HepG2 (cell line): ENCODE data around the gene KRTAP3-3. TPM values are rescaled to one million over a fixed set of nuclear protein-coding genes. Genes with fewer than 3 reads are reported as not detected.

Source experiments
- ATAC-seq: fragments of 200-7000 bp; cut with Tn5 transposase; 3 replicates; pipeline ENCODE4 v1.9.1; 2020; ENCODE audit warnings: mild to moderate bottlenecking, moderate library complexity
- BruUV-seq: library from RNA; stranded (reverse); fragments of 400-500 nt; replicated peaks from 2 replicates; lab custom pipeline; 2021; lab: Mats Ljungman, UMichigan
- CTCF ChIA-PET: fragments of 300-600 bp; formaldehyde crosslinking; extraction: SDS; loops from one replicate; lab custom pipeline; 2021; ENCODE audit warnings: low total read pairs, inconsistent platforms, low intra/inter-chr PET ratio; lab: Yijun Ruan, JAX
- POLR2A ChIA-PET: fragments of 350-600 bp; sonication (Branson Sonifier 250); formaldehyde crosslinking; loops from one replicate; lab custom pipeline; 2020; ENCODE audit warnings: antibody characterized with exemption, inconsistent platforms; lab: Yijun Ruan, JAX
- DNase-seq: peaks from one replicate; pipeline ENCODE4 v3.0.0-alpha.2; 2015; ENCODE audit warnings: low spot score
- FAIRE-seq: peaks from 3 replicates; lab custom pipeline; 2011; peaks lifted over from hg19 to GRCh38; lab: Jason Lieb, UNC
- H2AFZ ChIP-seq: one replicate; pipeline ENCODE4 v1.6.1; 2011; ENCODE audit warnings: low read length, inconsistent platforms
- H3K27ac ChIP-seq: fragments of 300-600 bp; 3 replicates; pipeline ENCODE4 v1.8.0; 2011; ENCODE audit warnings: mixed run types, mild to moderate bottlenecking, mixed read lengths, low read length, inconsistent platforms; ENCODE audit not compliant: insufficient read depth; ENCODE audit errors: extremely low read length
- H3K27me3 ChIP-seq, 2 experiments: fragments of 200-600 bp in 1 of 2; 2 replicates in 1 of 2; 3 replicates in 1 of 2; pipeline versions ENCODE4 v1.6.0 to v1.8.0; 2011; ENCODE audit warnings: low read length in 2 of 2, mild to moderate bottlenecking in 2 of 2, moderate library complexity in 2 of 2, inconsistent platforms in 1 of 2; ENCODE audit not compliant: insufficient read depth in 2 of 2, control insufficient read depth in 1 of 2
- H3K36me3 ChIP-seq, 2 experiments: fragments of 200-600 bp in 1 of 2; replicated peaks in 1 of 2; 2 replicates in 1 of 2; 3 replicates in 1 of 2; pipeline versions ENCODE4 v1.5.1 to v1.8.0; 2011; ENCODE audit warnings: low read length in 2 of 2, inconsistent platforms in 1 of 2; ENCODE audit not compliant: insufficient read depth in 2 of 2, control insufficient read depth in 1 of 2
- H3K4me1 ChIP-seq: 2 replicates; pipeline ENCODE4 v1.5.1; 2012; ENCODE audit warnings: low read length, inconsistent platforms; ENCODE audit not compliant: insufficient read depth
- H3K4me2 ChIP-seq: 2 replicates; pipeline ENCODE4 v1.6.0; 2011; ENCODE audit warnings: low read depth, low read length, inconsistent platforms
- H3K4me3 ChIP-seq, 3 experiments: fragments of 200-600 bp in 1 of 3; sonication (generic), shearing (Covaris generic) in 1 of 3; replicated peaks in 1 of 3; 2 replicates each; pipeline ENCODE4 v1.5.1; 2011 to 2016; ENCODE audit warnings: low read length in 3 of 3, inconsistent platforms in 2 of 3, low read depth in 2 of 3, mild to moderate bottlenecking in 2 of 3, control low read depth in 1 of 3, mixed read lengths in 1 of 3; ENCODE audit not compliant: insufficient read depth in 1 of 3
- H3K79me2 ChIP-seq: one replicate; pipeline ENCODE4 v1.6.1; 2011; ENCODE audit warnings: low read length, inconsistent platforms; ENCODE audit not compliant: insufficient read depth
- H3K9ac ChIP-seq: 2 replicates; pipeline ENCODE4 v1.6.0; 2011; ENCODE audit warnings: mild to moderate bottlenecking, low read depth, low read length, inconsistent platforms; ENCODE audit not compliant: insufficient read depth
- H3K9me3 ChIP-seq: 2 replicates; pipeline ENCODE4 v1.5.1; 2012; ENCODE audit warnings: mild to moderate bottlenecking, low read length
- H4K20me1 ChIP-seq: 2 replicates; pipeline ENCODE4 v1.6.0; 2011; ENCODE audit warnings: inconsistent platforms, mild to moderate bottlenecking, low read length, moderate library complexity; ENCODE audit not compliant: insufficient read depth
- GRHL1 ChIP-seq: sonication (generic); formaldehyde crosslinking; conservative IDR thresholded peaks from 2 replicates; pipeline ENCODE4 v1.8.0; 2022; ENCODE audit warnings: missing genetic modification reagents
- HNF1B ChIP-seq: sonication (generic); formaldehyde crosslinking; IDR thresholded peaks from 2 replicates; pipeline ENCODE4 v1.5.1; 2020; ENCODE audit warnings: mild to moderate bottlenecking, moderate library complexity, missing genetic modification reagents
- MED8 ChIP-seq: sonication (generic); formaldehyde crosslinking; IDR thresholded peaks from 2 replicates; pipeline ENCODE4 v1.8.1; 2023; ENCODE audit warnings: mild to moderate bottlenecking, missing genetic modification reagents; ENCODE audit not compliant: insufficient replicate concordance
- REL ChIP-seq: sonication (generic); formaldehyde crosslinking; conservative IDR thresholded peaks from 2 replicates; pipeline ENCODE4 v1.8.0; 2022; ENCODE audit warnings: mild to moderate bottlenecking, missing genetic modification reagents, moderate library complexity
- SKI ChIP-seq: fragments of 450-650 bp; IDR thresholded peaks from one replicate; pipeline ENCODE4 v1.6.1; 2018; ENCODE audit warnings: mild to moderate bottlenecking; ENCODE audit not compliant: partially characterized antibody
- ZNF251 ChIP-seq: sonication (generic); formaldehyde crosslinking; IDR thresholded peaks from 2 replicates; pipeline ENCODE4 v1.9.0; 2021; ENCODE audit warnings: mild to moderate bottlenecking, missing genetic modification reagents
- ZNF326 ChIP-seq: sonication (generic); formaldehyde crosslinking; IDR thresholded peaks from 2 replicates; pipeline ENCODE4 v1.4.0; 2020; ENCODE audit warnings: missing genetic modification reagents, borderline replicate concordance
- ZNF570 ChIP-seq: sonication (generic); formaldehyde crosslinking; IDR thresholded peaks from 2 replicates; pipeline ENCODE4 v1.4.0; 2020; ENCODE audit warnings: mild to moderate bottlenecking, missing genetic modification reagents, borderline replicate concordance
- WGBS: methylation state at CpG from one replicate; pipeline ENCODE4 v1.1.6; 2017; ENCODE audit warnings: low lambda C conversion rate; 5-methylcytosine and 5-hydroxymethylcytosine counted together
- in situ Hi-C: cut with HindIII; loops from 2 replicates; pipeline ENCODE4 v1.10.0; 2017; ENCODE audit warnings: low pct_unique_long_range_greater_than_20kb; ENCODE audit not compliant: extremely low pct_ligation_motif_present
- intact Hi-C: fragments of 100-400 bp; cut with micrococcal nuclease; formaldehyde crosslinking; loops from one replicate; pipeline ENCODE4 v1.10.0; 2022; ENCODE audit not compliant: unreplicated experiment
- polyA plus RNA-seq, 8 experiments: library from polyadenylated mRNA; depleted of rRNA in 3 of 8; stranded (reverse) in 7 of 8; unstranded in 1 of 8; fragments of >200 nt; fragmentation: Illumina TruSeq in 4 of 8; extraction: Trizol in 4 of 8; gene quantifications; 2 replicates each; pipeline versions ENCODE4 v1.2.1 to v1.2.3, GENCODE V29; 2011 to 2016; ENCODE audit warnings: low read depth in 4 of 8, missing spikeins in 1 of 8, mixed read lengths in 1 of 8; ENCODE audit not compliant: insufficient read depth in 1 of 8
- total RNA-seq, 5 experiments: library from RNA; depleted of rRNA; stranded (reverse); fragments of >200 nt; fragmentation: Illumina TruSeq; extraction: Trizol; gene quantifications; 2 replicates each; pipeline ENCODE4 v1.2.3, GENCODE V29; 2016; ENCODE audit warnings: low read depth in 1 of 5

Gene KRTAP3-3
- total and polyA plus RNA-seq, 2 of the 13 experiments (the other 11 are each of a cell fraction or from before 2014, with no cell fraction given), result not detected

DNA sequence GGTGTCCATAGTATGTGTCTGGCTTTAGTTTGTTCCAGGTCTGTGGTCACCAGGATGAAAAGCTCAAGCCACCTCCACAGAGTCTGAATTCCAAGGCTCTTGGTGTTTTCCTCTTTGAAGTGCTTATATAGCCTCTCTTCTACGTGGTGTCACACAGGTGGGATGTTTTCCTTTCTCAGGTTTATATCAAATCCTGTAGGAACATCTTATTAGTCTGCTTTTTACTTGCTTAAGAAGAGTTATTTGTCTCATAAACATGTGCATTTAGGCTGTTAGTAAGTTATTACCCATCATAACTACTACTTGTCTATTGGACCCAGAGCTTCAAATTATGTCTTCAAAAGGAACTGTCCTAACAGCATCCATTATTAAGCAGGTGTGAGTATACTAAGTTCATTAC, 27.1 kb downstream of the KRTAP3-3 start, which contains the start of gene KRT39:
TSS of gene KRT39 (minus strand) at position 101 of the 400 bp plus-strand sequence. CDS start at position 9, 92 bp downstream.
- DNase-seq, result no peak
- Histone ChIP-seq H3K9me3 (0 out of 2 replicates have a peak, but pooled peaks cover 6% of the 10 kb centered on the region), H2AFZ (no peak within 1 kb of the TSS), H3K4me3 (no peak within 1 kb of the TSS), H3K36me3 (no peaks in the 10 kb centered on the region), H4K20me1 (no peaks in the 10 kb centered on the region), H3K4me1 (peaks cover 9% of the 10 kb centered on the region), H3K4me2 (no peak within 1 kb of the TSS), H3K9ac (no peak within 1 kb of the TSS), H3K79me2 (no peaks in the 10 kb centered on the region), H3K27ac (no peak within 1 kb of the TSS), H3K27me3 (no peaks in the 10 kb centered on the region)
- no TSS peak for BruUV-seq
- POLR2A ChIA-PET, result no interaction called here
- CTCF ChIA-PET, result no interaction called here
- no peak for TF ChIP-seq HNF1B
- no peak for TF ChIP-seq ZNF570
- TF ChIP-seq ZNF251 (CRISPR knock-in tag), result no peak
- TF ChIP-seq SKI, result no peak
- no peak for TF ChIP-seq GRHL1 (CRISPR knock-in tag)
- no peak for TF ChIP-seq MED8 (CRISPR knock-in tag)
- no peak for TF ChIP-seq REL
- TF ChIP-seq ZNF326, result no peak
- in situ Hi-C loops (no loop called here), intact Hi-C loops (no loop called here)
- no peak for FAIRE-seq
- 29% methylated on average over 1 of the region's 1 CpG for WGBS
- peak; percentile 23; the same call in 1 of the 3 replicates for ATAC-seq
